ENCODE results near the gene CMTR1.
"Not testable (repeated sequence)": the region's sequence is repeated elsewhere in the genome, so short reads cannot be mapped to it uniquely, and the experiment has no call there.

CMTR1 gene

GRCh38 chr6:37438930-37439329 is 5.9 kb downstream of the CMTR1 start:
- no peak for DNase-seq

DNA sequence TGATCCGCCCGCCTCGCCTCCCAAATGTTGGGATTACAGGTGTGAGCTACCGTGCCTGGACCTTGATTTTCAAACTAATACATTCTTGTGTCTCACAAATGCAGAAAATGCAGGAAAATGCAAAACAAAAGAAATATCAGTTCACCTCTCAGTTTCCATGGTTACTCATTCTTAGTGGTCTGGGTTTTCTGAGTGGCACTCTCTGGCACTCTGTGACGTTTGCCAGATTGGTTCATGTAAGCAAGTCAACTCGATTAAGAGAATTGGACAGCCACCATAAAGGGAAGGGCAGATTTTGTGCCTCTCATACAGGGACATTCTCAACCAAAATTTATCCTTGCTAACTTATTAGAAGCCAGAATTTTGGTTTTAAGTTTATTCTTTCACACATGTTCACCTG is 8.6 kb downstream of the CMTR1 start:
- no peak for DNase-seq

DNA sequence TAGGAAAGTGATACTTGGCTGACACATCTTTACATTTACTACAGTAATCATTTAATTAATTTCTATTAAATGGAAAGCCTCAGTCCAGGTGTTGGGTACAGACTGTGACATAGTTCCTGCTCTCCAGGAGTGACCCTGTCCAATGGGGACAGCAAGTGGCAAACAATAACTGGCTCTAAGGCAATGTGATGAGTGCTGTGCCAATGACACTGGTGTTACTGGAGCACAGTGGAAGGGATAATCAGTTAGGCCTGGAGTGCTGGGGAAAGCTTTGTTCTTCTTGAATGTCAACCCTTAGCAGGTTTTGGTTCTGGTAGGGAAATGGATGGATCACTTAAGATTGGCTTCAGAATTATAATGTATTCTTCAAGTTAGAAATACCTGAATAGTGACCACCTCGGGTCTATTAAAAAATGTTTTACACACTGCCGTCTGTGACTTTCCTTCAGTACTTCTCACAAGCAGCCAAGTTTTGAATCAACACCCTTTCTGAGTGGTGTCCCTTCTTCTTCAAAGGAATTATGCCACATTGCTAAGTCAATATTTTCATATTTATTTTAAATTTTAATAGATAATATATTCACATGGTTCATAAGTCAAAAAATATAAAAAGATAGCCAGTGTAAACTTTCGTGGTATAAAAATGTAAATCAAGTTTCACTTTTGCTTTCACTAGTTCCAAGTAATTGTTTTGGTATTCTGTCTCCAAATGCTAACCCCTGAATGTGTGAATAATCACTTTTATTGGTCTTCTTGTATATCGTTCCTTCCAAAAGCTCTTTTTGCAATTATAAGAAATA is 9.6 kb downstream of the CMTR1 start:
- DNase-seq: no peak

DNA sequence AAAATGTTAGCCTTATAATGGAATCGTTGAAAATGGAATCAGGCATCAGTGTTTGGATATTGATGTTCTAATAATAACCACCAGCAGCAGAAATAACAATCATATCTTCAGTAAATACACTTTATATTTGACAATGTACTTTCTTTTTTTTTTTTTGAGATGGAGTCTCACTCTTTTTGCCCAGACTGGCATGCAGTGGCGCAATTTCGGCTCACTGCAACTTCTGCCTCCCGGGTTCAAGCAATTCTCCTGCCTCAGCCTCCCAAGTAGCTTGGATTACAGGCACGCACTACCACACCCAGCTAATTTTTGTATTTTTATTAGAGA is 10.2 kb downstream of the CMTR1 start:
- DNase-seq: not testable (repeated sequence)

- DNase-seq: no peak
Measured at GRCh38 chr6:37449984-37450383, 17.0 kb downstream of the CMTR1 start.

DNA sequence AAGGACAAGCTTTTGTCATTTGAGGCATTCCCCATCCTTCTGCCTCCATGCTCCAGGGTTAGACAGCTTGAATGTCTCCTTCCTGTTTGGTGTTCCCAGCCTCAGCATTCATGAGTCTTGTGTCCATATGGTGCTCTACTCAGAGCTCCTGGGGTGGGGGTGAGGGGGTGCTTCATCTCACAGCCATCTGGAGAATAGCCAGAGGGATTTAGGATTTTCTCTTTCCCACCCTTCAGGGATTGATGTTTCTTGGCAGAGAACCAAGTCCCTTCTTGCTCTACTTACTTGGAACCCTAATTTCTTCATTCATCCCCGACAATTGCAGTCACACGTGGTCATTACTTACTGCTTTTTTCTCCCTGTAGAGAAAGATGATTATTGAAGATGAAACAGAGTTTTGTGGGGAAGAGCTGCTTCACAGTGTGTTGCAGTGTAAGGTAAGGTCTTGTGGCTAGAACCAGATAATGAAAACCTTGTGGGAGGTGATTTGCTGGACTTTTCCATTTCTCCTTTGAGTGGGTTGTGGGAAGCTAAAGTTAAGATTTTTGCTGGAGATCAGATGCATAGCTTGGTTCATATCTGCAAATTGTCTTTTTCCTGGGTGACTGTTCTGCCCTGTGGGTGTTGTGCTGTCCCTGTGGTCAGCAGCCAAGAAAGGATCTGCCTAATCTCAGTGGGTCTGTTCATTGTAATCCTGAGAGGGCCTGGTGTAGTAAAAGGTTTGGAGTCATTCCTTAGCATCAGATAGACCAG is 18.6 kb downstream of the CMTR1 start:
- DNase-seq: peak; percentile 96

- no peak for DNase-seq
Measured at GRCh38 chr6:37452522-37452921, 19.5 kb downstream of the CMTR1 start.

DNA sequence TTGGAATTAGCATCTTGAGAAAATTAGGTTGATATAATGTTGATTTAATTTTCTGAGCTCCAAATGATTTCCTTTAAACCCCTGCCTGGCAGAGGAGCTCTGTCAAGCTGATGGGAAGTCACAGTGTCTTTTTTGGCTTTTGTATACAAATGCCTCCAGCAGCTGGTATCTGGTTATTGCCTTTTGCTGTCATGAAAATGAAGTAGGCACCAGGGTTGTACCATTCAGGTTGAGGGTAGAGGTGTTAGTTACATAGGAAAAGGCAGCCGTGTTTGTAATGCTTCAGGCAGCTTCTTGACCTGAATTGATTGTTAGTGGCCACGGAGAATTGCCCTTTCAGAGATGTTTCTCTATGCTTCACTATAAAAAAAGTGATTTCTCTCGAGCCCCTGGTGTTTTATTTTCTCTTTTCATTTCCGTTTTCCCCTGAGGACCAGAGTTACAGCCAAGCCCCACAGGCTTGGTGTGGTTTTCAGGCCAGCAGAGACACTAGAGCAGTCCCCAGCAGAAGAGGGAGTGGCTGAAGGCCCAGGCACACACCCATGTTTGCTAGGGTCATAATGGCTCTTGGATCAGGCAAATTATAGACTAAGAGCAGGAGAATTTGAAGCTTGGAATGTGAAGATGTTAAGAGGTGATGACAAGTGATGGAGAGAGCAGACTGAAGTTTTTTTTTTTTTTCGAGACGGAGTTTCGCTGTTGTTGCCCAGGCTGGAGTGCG is 21.6 kb downstream of the CMTR1 start:
- no peak for DNase-seq

- no peak for DNase-seq
Measured at GRCh38 chr6:37456126-37456525, 23.1 kb downstream of the CMTR1 start.

DNA sequence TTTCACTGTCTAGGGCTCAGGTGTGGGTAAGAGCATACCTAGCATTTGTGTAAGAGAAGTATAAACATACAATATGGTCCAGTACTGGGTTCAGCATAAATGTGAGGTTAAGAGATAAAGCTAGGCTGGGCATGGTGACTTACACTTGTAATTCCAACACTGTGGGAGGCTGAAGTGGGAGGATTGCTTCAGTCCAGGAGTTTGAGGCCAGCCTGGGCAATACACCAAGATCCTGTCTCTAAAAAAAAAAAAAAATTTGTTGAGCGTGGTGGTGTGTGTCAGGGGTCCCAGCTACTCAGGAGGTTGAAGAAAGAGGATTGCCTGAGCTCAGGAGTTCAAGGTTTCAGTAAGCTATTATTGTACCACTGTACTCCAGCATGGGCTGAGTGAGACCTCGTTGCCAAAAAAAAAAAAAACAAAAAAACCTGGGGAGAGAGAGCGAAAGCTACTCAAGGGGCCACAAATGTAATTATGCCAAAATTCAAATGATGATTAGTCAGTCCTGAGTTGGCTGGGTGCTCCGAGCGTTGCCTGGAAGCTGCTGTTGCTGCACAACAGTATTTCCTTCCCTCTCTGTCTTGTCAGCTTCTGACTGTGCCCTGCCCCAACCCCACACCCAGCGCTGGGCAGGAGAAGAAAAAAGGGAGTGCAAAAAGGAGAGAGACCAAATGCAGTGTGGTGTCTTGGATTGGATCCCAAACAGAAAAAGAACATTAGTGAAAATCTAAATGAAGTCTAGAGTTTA is 24.0 kb downstream of the CMTR1 start:
- DNase-seq: no peak

- DNase-seq: peak; percentile 96
Measured at GRCh38 chr6:37459981-37460800, 27.2 kb downstream of the CMTR1 start.

GRCh38 chr6:37460805-37461204 is 27.8 kb downstream of the CMTR1 start:
- no peak for DNase-seq

DNA sequence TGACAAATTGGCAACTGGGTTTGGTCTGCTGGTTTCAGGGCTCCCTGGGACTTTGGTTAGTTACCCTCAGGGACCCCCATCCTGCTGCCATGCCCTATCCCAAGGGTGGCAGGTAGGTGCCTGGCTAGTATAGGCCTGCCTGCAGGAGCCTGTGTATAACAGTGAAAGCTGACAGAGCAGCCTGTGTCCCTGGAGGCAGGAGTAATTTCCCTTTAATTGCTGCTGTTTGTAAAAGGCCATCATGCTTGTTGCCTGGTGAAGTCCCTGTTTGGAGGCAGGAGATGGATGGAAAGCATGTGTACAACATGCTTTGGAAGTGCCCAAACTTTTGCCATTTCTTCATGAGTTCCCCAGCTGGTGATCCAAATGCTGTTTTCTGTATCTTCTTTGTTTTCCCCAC is 30.1 kb downstream of the CMTR1 start:
- peak; percentile 34 for DNase-seq

GRCh38 chr6:37467718-37468117 is 34.7 kb downstream of the CMTR1 start:
- DNase-seq: no peak

- peak; percentile 86 for DNase-seq
Measured at GRCh38 chr6:37473364-37474095, 40.5 kb downstream of the CMTR1 start.

GRCh38 chr6:37474316-37474715 is 41.3 kb downstream of the CMTR1 start:
- no peak for DNase-seq

GRCh38 chr6:37477191-37477590 is 44.2 kb downstream of the CMTR1 start:
- no peak for DNase-seq

GRCh38 chr6:37477656-37478435 is 44.8 kb downstream of the CMTR1 start:
- DNase-seq: no peak

GRCh38 chr6:37478827-37479226 is 45.8 kb downstream of the CMTR1 start:
- no peak for DNase-seq

GRCh38 chr6:37479266-37479854 is 46.3 kb downstream of the CMTR1 start:
- DNase-seq: no peak

Measured in NCI-H69 (cell line).